Hepatocyte (in vitro differentiated cells): Measurements from ENCODE around the gene REV3L.

ENCODE experiments used
- EZH2 ChIP-seq: fragments of 200-600 bp; sonication (generic); IDR thresholded peaks from 2 replicates; pipeline ENCODE4 v1.6.1; 2016; ENCODE audit warnings: antibody characterized with exemption, mild to moderate bottlenecking, borderline replicate concordance
- EZH2phosphoT487 ChIP-seq: fragments of 200-600 bp; sonication (generic); IDR thresholded peaks from one replicate; pipeline ENCODE4 v1.6.1; 2018; ENCODE audit warnings: antibody characterized with exemption, mild to moderate bottlenecking, low read depth, moderate library complexity; ENCODE audit not compliant: unreplicated experiment, severe bottlenecking
- TF ChIP-seq, protein P1 (sequence below): fragments of 200-600 bp; sonication (generic); IDR thresholded peaks from 2 replicates; pipeline ENCODE4 v1.5.1; 2016; ENCODE audit warnings: antibody characterized with exemption, mild to moderate bottlenecking; ENCODE audit not compliant: poor library complexity

DNA sequence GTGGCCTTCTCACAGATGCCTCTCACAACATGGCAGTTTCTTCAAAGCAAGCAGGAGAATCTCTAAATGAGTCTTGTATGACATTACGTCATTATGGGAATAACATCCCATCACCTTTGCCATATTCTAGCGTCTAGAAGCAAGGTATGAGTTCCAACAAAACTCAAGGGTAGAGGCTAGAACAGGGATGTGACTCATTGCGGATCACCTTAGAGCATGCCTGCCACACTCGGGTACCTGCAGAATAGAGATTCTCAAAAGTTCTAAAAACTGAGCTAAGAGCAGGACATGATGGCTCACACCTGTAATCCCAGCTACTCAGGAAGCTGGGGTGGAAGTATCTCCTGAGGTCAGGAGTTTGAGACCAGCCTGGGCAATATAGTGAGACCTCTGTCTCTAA lies 212.9 kb downstream of the REV3L start:
- TF ChIP-seq, protein P1, sequence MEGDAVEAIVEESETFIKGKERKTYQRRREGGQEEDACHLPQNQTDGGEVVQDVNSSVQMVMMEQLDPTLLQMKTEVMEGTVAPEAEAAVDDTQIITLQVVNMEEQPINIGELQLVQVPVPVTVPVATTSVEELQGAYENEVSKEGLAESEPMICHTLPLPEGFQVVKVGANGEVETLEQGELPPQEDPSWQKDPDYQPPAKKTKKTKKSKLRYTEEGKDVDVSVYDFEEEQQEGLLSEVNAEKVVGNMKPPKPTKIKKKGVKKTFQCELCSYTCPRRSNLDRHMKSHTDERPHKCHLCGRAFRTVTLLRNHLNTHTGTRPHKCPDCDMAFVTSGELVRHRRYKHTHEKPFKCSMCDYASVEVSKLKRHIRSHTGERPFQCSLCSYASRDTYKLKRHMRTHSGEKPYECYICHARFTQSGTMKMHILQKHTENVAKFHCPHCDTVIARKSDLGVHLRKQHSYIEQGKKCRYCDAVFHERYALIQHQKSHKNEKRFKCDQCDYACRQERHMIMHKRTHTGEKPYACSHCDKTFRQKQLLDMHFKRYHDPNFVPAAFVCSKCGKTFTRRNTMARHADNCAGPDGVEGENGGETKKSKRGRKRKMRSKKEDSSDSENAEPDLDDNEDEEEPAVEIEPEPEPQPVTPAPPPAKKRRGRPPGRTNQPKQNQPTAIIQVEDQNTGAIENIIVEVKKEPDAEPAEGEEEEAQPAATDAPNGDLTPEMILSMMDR, result no peak
- TF ChIP-seq EZH2 (no peak), EZH2phosphoT487 (no peak)
